SU-DHL-6 (cell line): ENCODE data around the gene RBM20.

ENCODE experiments used
- H2AFZ ChIP-seq: fragments of 200-600 bp; sonication (generic); 2 replicates; pipeline ENCODE4 v1.6.1; 2014; ENCODE audit warnings: low read depth, mild to moderate bottlenecking, moderate library complexity, mixed read lengths, antibody characterized with exemption, low read length; ENCODE audit not compliant: severe bottlenecking
- H3F3A ChIP-seq: fragments of 200-600 bp; shearing (Covaris generic); 2 replicates; pipeline ENCODE4 v1.6.0; 2016; ENCODE audit warnings: antibody characterized with exemption, mild to moderate bottlenecking; ENCODE audit not compliant: insufficient read depth
- H3K27ac ChIP-seq: fragments of 200-600 bp; sonication (generic); 2 replicates; pipeline ENCODE4 v1.5.1; 2016; ENCODE audit warnings: low read depth, mild to moderate bottlenecking, low read length, moderate library complexity, mixed read lengths
- H3K27me3 ChIP-seq: fragments of 200-600 bp; sonication (generic), shearing (Covaris generic); 2 replicates; pipeline ENCODE4 v1.6.0; 2014; ENCODE audit warnings: mild to moderate bottlenecking, low read length
- H3K36me3 ChIP-seq: fragments of 200-600 bp; sonication (generic); 2 replicates; pipeline ENCODE4 v1.6.1; 2014; ENCODE audit warnings: mild to moderate bottlenecking, low read length, mixed read lengths
- H3K4me2 ChIP-seq: fragments of 300-600, 200-600 bp; shearing (Covaris generic), sonication (generic); 2 replicates; pipeline ENCODE4 v1.6.0; 2014; ENCODE audit warnings: low read length, low read depth, mild to moderate bottlenecking; ENCODE audit not compliant: poor library complexity, severe bottlenecking
- H3K4me3 ChIP-seq: fragments of 200-600 bp; sonication (generic); 2 replicates; pipeline ENCODE4 v1.5.1; 2014; ENCODE audit warnings: antibody characterized with exemption, low read length, mild to moderate bottlenecking, mixed read lengths; ENCODE audit not compliant: insufficient read depth, poor library complexity, severe bottlenecking
- H3K79me2 ChIP-seq: fragments of 200-600 bp; sonication (generic); 2 replicates; pipeline ENCODE4 v1.6.1; 2014; ENCODE audit warnings: mild to moderate bottlenecking, low read length, moderate library complexity; ENCODE audit not compliant: insufficient read depth
- H3K9ac ChIP-seq: fragments of 200-600 bp; sonication (generic); 2 replicates; pipeline ENCODE4 v1.7.0; 2014; ENCODE audit warnings: mild to moderate bottlenecking, low read length
- H3K9me2 ChIP-seq: fragments of 200-600 bp; sonication (generic); replicated peaks from 2 replicates; pipeline ENCODE4 v1.6.1; 2014; ENCODE audit warnings: low read length; ENCODE audit not compliant: insufficient read depth
- H3K9me3 ChIP-seq: fragments of 200-600 bp; sonication (generic); 2 replicates; pipeline ENCODE4 v1.6.1; 2014; ENCODE audit warnings: low read length, mixed read lengths; ENCODE audit not compliant: insufficient read depth
- H4K20me1 ChIP-seq: fragments of 200-600 bp; sonication (generic); 2 replicates; pipeline ENCODE4 v1.6.1; 2014; ENCODE audit warnings: low read depth, mild to moderate bottlenecking, antibody characterized with exemption, low read length, moderate library complexity, mixed read lengths
- CTCF ChIP-seq: fragments of 200-600 bp; sonication (generic); IDR thresholded peaks from one replicate; pipeline ENCODE4 v1.5.1; 2017; ENCODE audit warnings: antibody characterized with exemption, mild to moderate bottlenecking, low read length, moderate library complexity; ENCODE audit not compliant: insufficient read depth, poor library complexity, severe bottlenecking
- EZH2phosphoT487 ChIP-seq: fragments of 200-600 bp; sonication (generic), shearing (Covaris generic); conservative IDR thresholded peaks from 2 replicates; pipeline ENCODE4 v1.6.1; 2018; ENCODE audit warnings: mild to moderate bottlenecking, antibody characterized with exemption, low read length, moderate library complexity, mixed read lengths

RBM20 gene

GRCh38 chr10:110792476-110793125 is 148.5 kb downstream of the RBM20 start:
- no peak overlapping the region for H2AFZ ChIP-seq
- no peak overlapping the region for H3K9ac ChIP-seq
- H3K36me3 ChIP-seq = no peaks in the 10 kb centered on the region
- no peak overlapping the region for H3K4me3 ChIP-seq
- H3K27me3 ChIP-seq = no peaks in the 10 kb centered on the region
- no peaks in the 10 kb centered on the region for H3K9me2 ChIP-seq
- H3K27ac ChIP-seq = no peak overlapping the region
- H3K9me3 ChIP-seq = no peaks in the 10 kb centered on the region
- TF ChIP-seq EZH2phosphoT487 (no peak), CTCF (no peak)
- no peaks in the 10 kb centered on the region for H3F3A ChIP-seq
- no peak overlapping the region for H3K4me2 ChIP-seq
- H3K79me2 ChIP-seq = no peaks in the 10 kb centered on the region
- H4K20me1 ChIP-seq = no peaks in the 10 kb centered on the region

- Histone ChIP-seq H2AFZ (no peak overlapping the region), H3K27ac (no peak overlapping the region), H4K20me1 (no peaks in the 10 kb centered on the region), H3K4me3 (no peak overlapping the region), H3K4me2 (no peak overlapping the region), H3K36me3 (no peaks in the 10 kb centered on the region), H3K79me2 (no peaks in the 10 kb centered on the region), H3K9me2 (no peaks in the 10 kb centered on the region), H3K27me3 (no peaks in the 10 kb centered on the region), H3K9me3 (no peaks in the 10 kb centered on the region), H3F3A (no peaks in the 10 kb centered on the region), H3K9ac (no peak overlapping the region)
- no peak for TF ChIP-seq CTCF
- TF ChIP-seq EZH2phosphoT487 = no peak
Measured at GRCh38 chr10:110793128-110793812, 149.1 kb downstream of the RBM20 start.

GRCh38 chr10:110793886-110794285 is 149.8 kb downstream of the RBM20 start:
- TF ChIP-seq EZH2phosphoT487 (no peak), CTCF (no peak)

More at GRCh38 chr10:110793886-110794285, 149.8 kb downstream of the RBM20 start:
- H3K4me3 ChIP-seq = no peak overlapping the region
- no peak overlapping the region for H3K9ac ChIP-seq
- H3K79me2 ChIP-seq = no peaks in the 10 kb centered on the region
- H3K27me3 ChIP-seq = no peaks in the 10 kb centered on the region
- no peaks in the 10 kb centered on the region for H3K36me3 ChIP-seq
- no peaks in the 10 kb centered on the region for H3K9me3 ChIP-seq
- no peak overlapping the region for H2AFZ ChIP-seq
- no peaks in the 10 kb centered on the region for H4K20me1 ChIP-seq
- no peak overlapping the region for H3K4me2 ChIP-seq
- H3F3A ChIP-seq = no peaks in the 10 kb centered on the region
- no peak overlapping the region for H3K27ac ChIP-seq
- no peaks in the 10 kb centered on the region for H3K9me2 ChIP-seq
